Head of caudate nucleus (tissue), 42 donors: ENCODE data around the gene LHB.
A peak's percentile ranks its signal among the peaks of the same experiment; 100 is the strongest.
"Not testable (repeated sequence)": the region's sequence is repeated elsewhere in the genome, so short reads cannot be mapped to it uniquely, and the experiment has no call there.

Experiments used
- DNase-seq, 42 donors: peaks; one replicate each; pipeline versions ENCODE4 v3.0.0 to v3.0.0-alpha.2; 2020 to 2021; ENCODE audit warnings: mixed read lengths in 7 of 42
- intact Hi-C: fragments of 100-400 bp; cut with DNase I; formaldehyde crosslinking; loops from one replicate; pipeline ENCODE4 v1.15.0; 2022

LHB gene

DNA sequence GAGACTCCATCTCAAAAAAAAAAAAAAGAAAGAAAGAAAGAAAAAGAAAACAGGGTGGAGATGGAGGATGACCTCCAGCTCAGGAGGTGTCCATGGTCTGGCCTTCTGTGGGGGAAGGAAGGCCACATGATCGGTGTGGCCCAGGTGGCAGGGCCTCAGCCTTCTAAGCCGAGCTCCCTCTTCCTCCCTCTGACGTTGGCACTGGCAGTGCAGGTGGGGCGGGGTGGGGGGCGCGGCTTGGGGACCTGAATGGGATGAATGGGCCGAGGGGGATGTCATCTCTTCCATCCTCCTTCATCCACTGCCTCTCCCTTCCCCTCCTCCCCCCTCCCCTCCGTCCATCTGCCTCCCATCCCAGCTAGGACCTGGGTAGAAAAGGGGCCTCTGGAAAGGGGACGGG, 22.8 kb upstream of the LHB start:
- intact Hi-C loops = not testable (repeated sequence)

GRCh38 chr19:49038557-49039276, 21.8 kb upstream of the LHB start:
- DNase-seq, intact Hi-C loops: not testable (repeated sequence)

More for the DNA sequence above, 22.8 kb upstream of the LHB start:
- not testable (repeated sequence) for DNase-seq

GRCh38 chr19:49038111-49038510, 21.2 kb upstream of the LHB start:
- intact Hi-C loops, DNase-seq: not testable (repeated sequence)

DNA sequence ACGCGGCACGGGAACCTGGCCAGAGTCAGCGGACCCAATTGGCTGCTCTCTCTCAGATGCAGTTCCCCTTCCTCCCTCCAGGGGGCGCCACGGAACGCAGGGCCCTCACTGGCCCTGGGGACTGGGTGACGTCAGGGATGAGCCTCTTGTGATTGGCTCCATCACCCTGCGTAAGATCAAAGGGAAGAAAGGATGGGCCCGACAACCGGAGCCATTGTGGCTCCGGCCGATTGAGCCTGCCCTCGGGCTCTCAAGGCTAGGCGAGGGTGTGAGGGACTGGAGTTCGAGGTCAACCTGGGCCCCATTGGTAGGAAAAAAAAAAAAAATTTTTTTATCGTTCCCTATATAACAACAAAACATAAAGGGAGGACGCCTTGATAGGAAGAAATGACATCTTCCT, 19.9 kb upstream of the LHB start, which contains the start of gene CGB1:
CGB1 (minus strand) TSS at position 81 of the 400 bp plus-strand sequence. CDS start 184 bp downstream, outside the sequence.
- intact Hi-C loops, DNase-seq: not testable (repeated sequence)

DNA sequence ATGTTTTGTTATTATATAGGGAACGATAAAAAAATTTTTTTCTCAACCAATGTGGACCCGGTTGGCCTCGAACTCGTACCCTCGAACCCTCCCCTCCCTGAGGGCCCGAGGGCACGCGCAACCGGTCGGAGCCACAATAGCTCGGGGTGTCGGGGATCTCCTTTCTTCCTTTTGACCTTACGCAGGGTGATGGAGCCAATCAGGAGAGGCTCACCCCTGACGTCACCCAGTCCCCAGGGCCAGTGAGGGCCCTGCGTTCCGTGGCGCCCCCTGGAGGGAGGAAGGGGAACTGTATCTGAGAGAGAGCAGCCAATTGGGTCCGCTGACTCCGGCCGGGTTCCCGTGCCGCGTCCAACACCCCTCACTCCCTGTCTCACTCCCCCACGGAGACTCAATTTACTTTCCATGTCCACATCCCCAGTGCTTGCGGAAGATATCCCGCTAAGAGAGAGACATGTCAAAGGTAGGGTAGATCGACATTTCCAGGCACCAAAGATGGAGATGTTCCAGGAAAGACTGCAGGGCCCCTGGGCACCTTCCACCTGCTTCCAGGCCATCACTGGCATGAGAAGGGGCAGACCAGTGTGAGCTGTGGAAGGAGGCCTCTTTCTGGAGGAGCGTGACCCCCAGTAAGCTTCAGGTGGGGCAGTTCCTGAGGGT, 14.9 kb upstream of the LHB start, which contains the start of gene CGB2:
CGB2 (plus strand) TSS at position 249 of the 660 bp plus-strand sequence; CDS start at position 455, 206 bp downstream.
- intact Hi-C loops = not testable (repeated sequence)
- peak in 1 of 42 donors; percentile 39 for DNase-seq

DNA sequence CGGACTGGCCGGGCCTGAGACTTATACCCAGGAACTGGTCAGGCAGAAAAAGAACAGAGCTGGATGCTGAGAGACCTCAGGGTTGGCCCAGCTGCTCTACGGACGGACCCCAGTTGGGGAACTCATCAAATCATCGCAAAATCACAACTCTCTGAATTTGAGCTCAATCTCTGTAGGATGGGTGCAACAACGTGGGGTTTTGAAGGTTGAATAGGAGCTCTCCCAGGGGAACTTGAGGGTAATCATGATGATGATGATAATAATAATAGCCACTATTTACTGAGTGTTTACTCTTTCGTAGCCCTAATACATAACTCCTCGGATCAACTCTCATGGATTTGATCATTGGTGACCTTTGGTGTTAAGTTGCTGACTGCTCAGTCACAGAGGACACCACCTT, 13.4 kb upstream of the LHB start:
- intact Hi-C loops, DNase-seq: not testable (repeated sequence)

DNA sequence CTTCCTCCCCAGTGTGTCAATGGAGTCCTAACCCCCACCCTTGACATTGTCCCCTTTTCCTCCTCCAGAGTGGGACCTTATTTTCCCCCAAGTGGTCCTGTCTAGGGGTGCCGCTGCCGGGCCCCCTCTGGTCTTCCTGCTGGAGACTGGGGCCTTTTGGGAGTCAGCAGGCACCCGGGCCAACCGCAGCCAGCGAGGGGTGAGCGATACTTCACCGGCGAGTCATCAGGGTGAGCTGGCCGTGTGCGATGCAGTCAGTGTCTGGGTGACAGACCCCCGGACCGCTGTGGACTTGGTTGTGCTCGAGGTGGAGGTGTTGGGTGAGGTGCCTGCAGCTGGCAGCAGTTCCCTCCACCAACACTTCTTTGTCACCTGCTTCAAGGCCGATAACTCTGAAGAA, 12.9 kb upstream of the LHB start:
- DNase-seq, intact Hi-C loops: not testable (repeated sequence)

DNA sequence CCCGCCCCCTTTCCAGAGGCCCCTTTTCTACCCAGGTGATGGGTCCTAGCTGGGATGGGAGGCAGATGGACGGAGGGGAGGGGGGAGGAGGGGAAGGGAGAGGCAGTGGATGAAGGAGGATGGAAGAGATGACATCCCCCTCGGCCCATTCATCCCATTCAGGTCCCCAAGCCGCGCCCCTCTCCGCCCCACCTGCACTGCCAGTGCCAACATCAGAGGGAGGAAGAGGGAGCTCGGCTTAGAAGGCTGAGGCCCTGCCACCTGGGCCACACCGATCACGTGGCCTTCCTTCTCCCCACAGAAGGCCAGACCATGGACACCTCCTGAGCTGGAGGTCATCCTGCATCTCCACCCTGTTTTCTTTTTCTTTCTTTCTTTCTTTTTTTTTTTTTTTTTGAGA, 11.8 kb upstream of the LHB start:
- intact Hi-C loops, DNase-seq: not testable (repeated sequence)

DNA sequence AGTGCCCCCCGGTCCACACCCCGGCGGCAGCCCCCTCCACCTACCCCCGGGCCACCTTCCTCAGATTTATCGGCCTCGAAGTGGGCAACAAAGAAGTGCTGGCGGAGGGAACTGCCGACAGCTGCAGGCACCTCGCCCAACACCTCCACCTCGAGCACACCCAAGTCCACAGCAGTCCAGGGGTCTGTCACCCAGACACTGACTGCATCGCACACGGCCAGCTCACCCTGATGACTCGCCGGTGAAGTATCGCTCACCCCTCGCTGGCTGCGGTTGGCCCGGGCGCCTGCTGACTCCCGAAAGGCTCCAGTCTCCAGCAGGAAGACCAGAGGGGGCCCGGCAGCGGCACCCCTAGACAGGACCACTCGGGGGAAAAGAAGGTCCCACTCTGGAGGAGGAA, 8.7 kb upstream of the LHB start:
- DNase-seq, intact Hi-C loops: not testable (repeated sequence)

DNA sequence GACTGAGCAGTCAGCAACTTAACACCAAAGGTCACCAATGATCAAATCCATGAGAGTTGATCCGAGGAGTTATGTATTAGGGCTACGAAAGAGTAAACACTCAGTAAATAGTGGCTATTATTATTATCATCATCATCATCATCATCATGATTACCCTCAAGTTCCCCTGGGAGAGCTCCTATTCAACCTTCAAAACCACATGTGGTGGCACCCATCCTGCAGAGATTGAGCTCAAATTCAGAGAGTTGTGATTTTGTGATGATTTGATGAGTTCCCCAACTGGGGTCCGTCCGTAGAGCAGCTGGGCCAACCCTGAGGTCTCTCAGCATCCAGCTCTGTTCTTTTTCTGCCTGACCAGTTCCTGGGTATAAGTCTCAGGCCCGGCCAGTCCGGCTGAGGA, 8.2 kb upstream of the LHB start:
- intact Hi-C loops, DNase-seq: not testable (repeated sequence)

- DNase-seq, intact Hi-C loops: not testable (repeated sequence)
These were observed 7.3 kb upstream of the LHB start, which contains the start of gene CGB3 for GRCh38 chr19:49024233-49024632. Gene CGB3, minus strand, starts transcription at chr19:49024333. Its CDS starts 362 bp downstream, at chr19:49023971.

DNA sequence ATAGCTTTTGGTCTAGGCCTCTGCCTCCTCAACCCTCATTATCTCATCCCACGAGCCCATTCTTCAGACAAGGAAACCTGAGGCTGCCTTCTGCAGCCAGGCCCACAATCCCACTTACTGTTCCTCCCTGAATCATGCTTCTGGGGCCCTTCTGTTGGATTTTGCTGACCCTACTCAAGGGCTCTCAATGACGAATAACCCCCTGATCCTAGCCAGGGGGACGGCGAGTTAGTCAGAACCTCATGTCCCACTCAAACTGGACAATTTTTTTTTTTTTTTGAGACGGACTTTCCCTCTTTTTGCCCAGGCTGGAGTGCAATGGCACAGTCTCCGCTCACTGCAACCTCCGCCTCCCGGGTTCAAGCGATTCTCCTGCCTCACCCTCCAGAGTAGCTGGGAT, 5.2 kb upstream of the LHB start:
- DNase-seq = no peak
- intact Hi-C loops = no loop called here

DNA sequence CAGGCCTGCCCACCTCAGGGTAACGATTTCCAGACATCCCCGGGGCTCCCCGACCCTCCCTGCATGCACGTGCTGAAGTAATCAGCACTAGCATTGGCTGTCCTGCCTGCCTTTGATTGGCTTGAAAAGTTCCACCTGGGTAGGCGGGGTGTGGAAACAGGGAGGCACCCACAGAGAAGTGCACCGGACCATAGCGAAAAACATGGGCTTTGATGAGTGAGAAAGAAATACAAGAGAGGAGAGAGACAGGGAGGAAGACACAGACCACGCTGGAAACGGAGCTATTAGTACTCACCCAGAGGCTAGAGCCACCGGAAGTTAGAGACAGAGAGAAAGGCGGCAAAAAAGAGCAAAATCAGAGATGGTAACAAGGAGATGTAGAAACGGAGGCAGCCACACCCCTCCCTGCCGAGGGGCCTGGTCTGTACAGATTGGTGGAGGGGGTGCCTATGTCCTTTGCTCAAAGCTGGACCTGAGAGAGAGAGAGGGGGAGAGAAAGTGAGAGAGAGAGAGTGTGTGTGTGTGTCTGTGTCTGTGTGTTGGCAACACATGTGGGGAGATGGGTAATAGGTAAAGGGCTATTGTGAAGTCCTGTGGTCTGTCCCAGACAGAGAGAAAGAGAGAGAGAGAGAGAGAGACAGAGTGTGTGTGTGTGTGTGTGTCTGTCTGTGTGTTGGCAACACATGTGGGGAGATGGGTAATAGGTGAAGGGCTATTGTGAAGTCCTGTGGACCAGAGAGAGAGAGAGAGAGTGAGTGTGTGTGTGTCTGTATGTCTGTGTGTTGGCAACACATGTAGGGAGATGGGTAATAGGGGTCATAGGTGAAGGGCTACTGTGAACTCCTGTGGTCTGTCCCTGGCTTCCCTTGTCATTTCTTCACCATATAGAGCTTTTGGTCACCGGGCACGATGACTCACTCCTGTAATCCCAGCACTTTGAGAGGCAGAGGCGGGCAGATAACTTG, 4.3 kb upstream of the LHB start:
- no peak for DNase-seq
- intact Hi-C loops = no loop called here

GRCh38 chr19:49020342-49020741, 3.5 kb upstream of the LHB start:
- no peak for DNase-seq
- intact Hi-C loops = no loop called here

- intact Hi-C loops = no loop called here
- DNase-seq = peak in 28 of 42 donors; percentile 11 to 62 (median 32)
These were observed 2.5 kb upstream of the LHB start for GRCh38 chr19:49019242-49019932.

GRCh38 chr19:49018388-49019241, 1.7 kb upstream of the LHB start:
- intact Hi-C loops = not testable (repeated sequence)
- peak in 1 of 42 donors; percentile 33 for DNase-seq

DNA sequence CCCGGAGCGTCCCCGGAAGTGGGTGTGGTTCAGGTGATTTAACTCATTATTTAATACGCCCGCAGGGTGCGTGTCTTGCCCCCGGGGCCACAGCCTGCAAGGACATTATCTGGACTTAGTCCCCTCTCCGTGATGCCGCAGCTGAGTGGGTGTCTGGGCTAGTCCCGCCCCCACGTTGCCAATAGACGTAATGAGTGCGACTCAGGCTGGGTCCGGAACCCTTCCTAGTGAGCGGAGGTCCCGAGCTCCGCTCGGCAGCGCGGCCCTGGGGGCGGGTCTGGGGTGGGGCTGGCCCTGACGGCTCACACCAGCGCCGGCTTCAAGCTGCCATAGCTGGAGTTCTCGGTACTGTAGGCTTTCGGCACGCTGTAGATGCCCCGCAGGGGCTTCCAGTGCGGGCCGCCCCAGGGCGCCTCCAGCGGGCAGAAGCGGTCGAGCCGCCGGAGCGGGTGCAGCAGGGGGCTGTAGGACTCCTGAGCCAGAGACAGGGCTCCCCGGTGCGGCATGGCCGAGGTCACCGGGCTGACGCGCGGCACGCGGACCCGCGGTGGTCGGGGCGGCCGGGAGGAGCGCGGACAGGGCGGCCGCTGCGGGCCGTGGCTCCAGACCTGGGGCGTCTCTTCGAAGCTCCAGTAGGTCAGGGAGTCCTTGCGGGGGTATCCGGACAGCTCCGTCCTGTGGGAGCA, 918 bp upstream of the LHB start:
- DNase-seq = peak in 29 of 42 donors; percentile 8 to 62 (median 25)
- intact Hi-C loops = no loop called here
